Fibroblast of lung (primary cell): ENCODE results near the gene GTF2F2.

ENCODE experiments used
- EZH2 ChIP-seq: IDR thresholded peaks from 2 replicates; pipeline ENCODE4 v1.5.1; 2012; ENCODE audit warnings: low read length, control low read depth, mild to moderate bottlenecking; ENCODE audit errors: missing control alignments
- TF ChIP-seq, protein P1 (sequence below), 2 donors: IDR thresholded peaks in 1 of 2; conservative IDR thresholded peaks in 1 of 2; 1 replicate in 1 of 2; 2 replicates in 1 of 2; pipeline ENCODE4 v1.5.1; 2011 to 2012; ENCODE audit warnings: low read length in 2 of 2, control low read depth in 1 of 2, inconsistent platforms in 1 of 2, low read depth in 1 of 2, mild to moderate bottlenecking in 1 of 2

DNA sequence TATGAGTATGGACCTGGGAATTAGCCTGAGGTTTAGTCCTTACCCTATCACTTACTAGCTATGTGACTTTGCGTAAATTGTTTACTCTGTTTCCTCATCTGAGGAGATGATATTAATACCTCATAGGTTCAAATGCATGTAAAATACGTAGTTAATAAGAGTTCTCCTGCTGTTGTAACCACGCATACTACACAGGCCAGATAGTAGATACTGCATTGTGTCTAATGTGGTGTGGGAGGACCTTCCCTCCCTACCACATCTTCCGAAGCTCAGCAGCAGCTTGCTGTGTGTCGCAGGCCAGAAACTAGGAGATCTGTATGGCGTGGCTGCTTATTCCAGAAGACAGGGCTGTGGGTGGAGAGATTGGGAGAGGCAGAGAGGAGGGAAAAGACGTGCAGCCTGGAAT, 23.0 kb downstream of the GTF2F2 start:
- TF ChIP-seq, protein P1, sequence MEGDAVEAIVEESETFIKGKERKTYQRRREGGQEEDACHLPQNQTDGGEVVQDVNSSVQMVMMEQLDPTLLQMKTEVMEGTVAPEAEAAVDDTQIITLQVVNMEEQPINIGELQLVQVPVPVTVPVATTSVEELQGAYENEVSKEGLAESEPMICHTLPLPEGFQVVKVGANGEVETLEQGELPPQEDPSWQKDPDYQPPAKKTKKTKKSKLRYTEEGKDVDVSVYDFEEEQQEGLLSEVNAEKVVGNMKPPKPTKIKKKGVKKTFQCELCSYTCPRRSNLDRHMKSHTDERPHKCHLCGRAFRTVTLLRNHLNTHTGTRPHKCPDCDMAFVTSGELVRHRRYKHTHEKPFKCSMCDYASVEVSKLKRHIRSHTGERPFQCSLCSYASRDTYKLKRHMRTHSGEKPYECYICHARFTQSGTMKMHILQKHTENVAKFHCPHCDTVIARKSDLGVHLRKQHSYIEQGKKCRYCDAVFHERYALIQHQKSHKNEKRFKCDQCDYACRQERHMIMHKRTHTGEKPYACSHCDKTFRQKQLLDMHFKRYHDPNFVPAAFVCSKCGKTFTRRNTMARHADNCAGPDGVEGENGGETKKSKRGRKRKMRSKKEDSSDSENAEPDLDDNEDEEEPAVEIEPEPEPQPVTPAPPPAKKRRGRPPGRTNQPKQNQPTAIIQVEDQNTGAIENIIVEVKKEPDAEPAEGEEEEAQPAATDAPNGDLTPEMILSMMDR (conservative IDR thresholded peaks at IDR 0.05 in 1 of 2, IDR thresholded peaks at IDR 0.05 in 1 of 2; ENCODE audit: low read depth in 1 of 2, low read length in 2 of 2): no peak
- TF ChIP-seq EZH2: no peak
